ENCODE data around the gene DTYMK.

Gene DTYMK

GRCh38 chr2:241675885-241676284, 10.7 kb downstream of the DTYMK start:
- FAIRE-seq (no peak), DNase-seq (ENCODE audit: insufficient read length, low spot score) (no peak)
- TF ChIP-seq TAF1 (IDR thresholded peaks at IDR 0.05; ENCODE audit: low read depth, low read length) (no peak), PAX5 (IDR thresholded peaks at IDR 0.05; ENCODE audit: insufficient read depth, low read length, severe bottlenecking) (no peak), POLR2A (IDR thresholded peaks at IDR 0.05; ENCODE audit: low read depth, low read length) (no peak), POLR2AphosphoS5 (IDR thresholded peaks at IDR 0.05; ENCODE audit: low read depth, low read length) (no peak), POU2F2 (IDR thresholded peaks at IDR 0.05; ENCODE audit: low read depth, low read length) (no peak), SPI1 (IDR thresholded peaks at IDR 0.05; ENCODE audit: low read depth, low read length) (no peak)

- no peak for DNase-seq (ENCODE audit: insufficient read length, low spot score)
- TF ChIP-seq POLR2A (IDR thresholded peaks at IDR 0.05; ENCODE audit: low read depth, low read length) (no peak), POLR2AphosphoS5 (IDR thresholded peaks at IDR 0.05; ENCODE audit: low read depth, low read length) (no peak), SPI1 (IDR thresholded peaks at IDR 0.05; ENCODE audit: low read depth, low read length) (no peak), TAF1 (IDR thresholded peaks at IDR 0.05; ENCODE audit: low read depth, low read length) (no peak), POU2F2 (IDR thresholded peaks at IDR 0.05; ENCODE audit: low read depth, low read length) (no peak), PAX5 (IDR thresholded peaks at IDR 0.05; ENCODE audit: insufficient read depth, low read length, severe bottlenecking) (no peak)
- FAIRE-seq, result no peak
Measured at GRCh38 chr2:241673797-241674725, 12.6 kb downstream of the DTYMK start.

DNA sequence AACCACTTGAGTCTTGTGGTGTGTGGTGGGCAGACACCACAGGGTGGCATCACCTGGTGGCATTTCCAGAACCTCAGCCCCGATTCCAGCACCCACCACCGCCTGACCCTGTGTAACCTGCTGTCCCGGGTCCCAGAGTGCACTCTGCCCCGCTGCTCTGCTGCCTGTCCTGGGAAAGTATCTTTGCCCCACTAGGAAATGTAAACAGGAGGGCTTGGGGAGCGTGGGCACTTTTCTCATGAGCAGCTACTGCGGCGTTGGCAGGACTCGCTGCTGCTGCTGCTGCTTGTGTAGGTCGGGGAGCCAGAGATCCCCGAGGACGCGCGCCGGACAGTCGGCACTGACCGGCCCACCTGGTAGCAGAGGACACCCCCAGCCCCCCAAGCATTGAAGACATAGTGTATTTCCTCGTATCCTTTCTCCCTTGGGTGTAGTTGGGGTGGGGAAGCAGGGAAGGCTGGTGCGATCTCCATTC, 13.4 kb downstream of the DTYMK start:
- no peak for FAIRE-seq
- TF ChIP-seq TAF1 (IDR thresholded peaks at IDR 0.05; ENCODE audit: low read depth, low read length), result no peak
- no peak for TF ChIP-seq POLR2A (IDR thresholded peaks at IDR 0.05; ENCODE audit: low read depth, low read length)
- TF ChIP-seq SPI1 (IDR thresholded peaks at IDR 0.05; ENCODE audit: low read depth, low read length), result no peak
- no peak for TF ChIP-seq POLR2AphosphoS5 (IDR thresholded peaks at IDR 0.05; ENCODE audit: low read depth, low read length)

DNA sequence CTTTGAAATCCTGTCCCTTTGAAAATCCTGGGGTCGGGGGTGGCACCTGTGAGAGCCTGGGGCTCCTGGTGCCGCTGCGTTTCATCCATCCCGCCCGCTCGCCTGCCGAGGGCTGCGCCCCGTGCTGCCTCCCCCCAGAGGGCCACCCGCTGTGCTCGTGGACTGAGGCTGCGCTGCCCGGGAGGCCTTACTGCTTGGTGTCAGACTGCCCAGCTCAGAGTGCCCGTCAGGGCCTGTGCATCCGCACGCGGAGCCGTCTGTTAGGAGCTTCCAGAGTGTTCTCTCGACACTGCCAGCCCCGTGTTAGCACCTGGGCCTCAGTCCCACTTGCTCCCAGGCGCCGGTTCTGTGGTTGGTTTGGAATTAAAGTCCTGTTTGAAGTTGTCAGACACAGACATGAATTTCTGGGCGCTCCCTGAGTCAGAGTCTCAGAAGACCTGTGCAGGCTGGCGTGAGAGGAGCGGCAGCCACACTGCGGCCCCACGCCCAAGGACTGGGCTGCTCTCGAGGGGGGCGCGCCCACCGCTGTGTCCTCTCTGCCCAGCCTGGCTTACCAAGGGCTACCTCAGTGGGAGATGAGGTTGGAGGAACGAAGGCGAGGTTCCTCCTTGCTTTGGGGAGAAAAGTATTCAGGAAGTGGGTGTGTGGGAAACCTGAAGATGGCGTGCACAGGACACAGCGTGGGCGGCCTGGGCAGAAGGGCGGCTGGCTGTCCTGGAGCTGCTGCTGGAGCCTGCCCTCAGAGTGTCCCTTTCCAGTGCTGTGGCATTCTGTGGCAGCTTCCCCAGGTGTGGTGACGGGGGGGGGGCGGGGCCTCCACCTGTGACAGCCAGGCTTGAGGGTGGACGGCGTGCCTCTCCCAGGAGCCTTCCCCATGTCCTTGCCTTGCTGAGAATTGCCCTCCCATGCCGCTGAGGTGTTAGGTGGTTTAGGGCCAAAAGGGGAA, 14.1 kb downstream of the DTYMK start:
- TF ChIP-seq POLR2AphosphoS5 (IDR thresholded peaks at IDR 0.05; ENCODE audit: low read depth, low read length), result no peak
- no peak for TF ChIP-seq POU2F2 (IDR thresholded peaks at IDR 0.05; ENCODE audit: low read depth, low read length)
- TF ChIP-seq POLR2A (IDR thresholded peaks at IDR 0.05; ENCODE audit: low read depth, low read length), result no peak
- no peak for TF ChIP-seq TAF1 (IDR thresholded peaks at IDR 0.05; ENCODE audit: low read depth, low read length)
- no peak for TF ChIP-seq SPI1 (IDR thresholded peaks at IDR 0.05; ENCODE audit: low read depth, low read length)
- TF ChIP-seq PAX5 (IDR thresholded peaks at IDR 0.05; ENCODE audit: insufficient read depth, low read length, severe bottlenecking), result no peak
- FAIRE-seq, result no peak
- DNase-seq (ENCODE audit: insufficient read length, low spot score), result no peak

More for the DNA sequence above, 13.4 kb downstream of the DTYMK start:
- no peak for DNase-seq (ENCODE audit: insufficient read length, low spot score)

GRCh38 chr2:241671457-241672240, 15.0 kb downstream of the DTYMK start:
- FAIRE-seq, result no peak
- no peak for DNase-seq (ENCODE audit: insufficient read length, low spot score)
- TF ChIP-seq POU2F2 (IDR thresholded peaks at IDR 0.05; ENCODE audit: low read depth, low read length), result no peak
- no peak for TF ChIP-seq SPI1 (IDR thresholded peaks at IDR 0.05; ENCODE audit: low read depth, low read length)
- no peak for TF ChIP-seq PAX5 (IDR thresholded peaks at IDR 0.05; ENCODE audit: insufficient read depth, low read length, severe bottlenecking)
- no peak for TF ChIP-seq POLR2A (IDR thresholded peaks at IDR 0.05; ENCODE audit: low read depth, low read length)
- no peak for TF ChIP-seq POLR2AphosphoS5 (IDR thresholded peaks at IDR 0.05; ENCODE audit: low read depth, low read length)
- no peak for TF ChIP-seq TAF1 (IDR thresholded peaks at IDR 0.05; ENCODE audit: low read depth, low read length)

GRCh38 chr2:241670333-241671110, 16.1 kb downstream of the DTYMK start:
- DNase-seq (ENCODE audit: insufficient read length, low spot score), result no peak
- FAIRE-seq, result no peak
- no peak for TF ChIP-seq POU2F2 (IDR thresholded peaks at IDR 0.05; ENCODE audit: low read depth, low read length)
- no peak for TF ChIP-seq SPI1 (IDR thresholded peaks at IDR 0.05; ENCODE audit: low read depth, low read length)
- no peak for TF ChIP-seq POLR2A (IDR thresholded peaks at IDR 0.05; ENCODE audit: low read depth, low read length)
- TF ChIP-seq POLR2AphosphoS5 (IDR thresholded peaks at IDR 0.05; ENCODE audit: low read depth, low read length), result no peak
- TF ChIP-seq TAF1 (IDR thresholded peaks at IDR 0.05; ENCODE audit: low read depth, low read length), result no peak

DNA sequence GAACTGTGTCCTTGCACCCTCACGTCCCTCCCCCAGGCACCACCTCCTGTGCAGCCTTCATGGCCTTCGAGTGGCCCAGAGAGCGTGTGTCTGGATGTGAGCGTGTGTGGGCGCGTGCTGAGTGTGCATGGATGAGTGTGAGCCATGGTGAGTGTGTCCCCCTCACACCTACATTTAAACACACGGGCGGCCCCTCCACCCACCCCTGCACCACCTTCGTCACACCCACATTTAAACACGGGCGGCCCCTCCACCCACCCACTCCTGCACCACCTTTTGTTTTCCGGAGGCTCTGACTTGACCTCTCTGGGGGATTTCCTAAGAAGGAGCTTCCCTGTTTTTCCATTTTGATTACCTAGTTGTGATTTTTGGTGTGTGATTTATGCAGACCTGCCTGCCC, 17.8 kb downstream of the DTYMK start:
- FAIRE-seq (no peak), DNase-seq (ENCODE audit: insufficient read length, low spot score) (no peak)
- TF ChIP-seq POU2F2 (IDR thresholded peaks at IDR 0.05; ENCODE audit: low read depth, low read length) (no peak), TAF1 (IDR thresholded peaks at IDR 0.05; ENCODE audit: low read depth, low read length) (no peak), POLR2AphosphoS5 (IDR thresholded peaks at IDR 0.05; ENCODE audit: low read depth, low read length) (no peak), SPI1 (IDR thresholded peaks at IDR 0.05; ENCODE audit: low read depth, low read length) (no peak), POLR2A (IDR thresholded peaks at IDR 0.05; ENCODE audit: low read depth, low read length) (no peak), PAX5 (IDR thresholded peaks at IDR 0.05; ENCODE audit: insufficient read depth, low read length, severe bottlenecking) (no peak)

GRCh38 chr2:241668354-241668753, 18.3 kb downstream of the DTYMK start:
- TF ChIP-seq POU2F2 (IDR thresholded peaks at IDR 0.05; ENCODE audit: low read depth, low read length) (no peak), SPI1 (IDR thresholded peaks at IDR 0.05; ENCODE audit: low read depth, low read length) (no peak), POLR2A (IDR thresholded peaks at IDR 0.05; ENCODE audit: low read depth, low read length) (no peak), POLR2AphosphoS5 (IDR thresholded peaks at IDR 0.05; ENCODE audit: low read depth, low read length) (no peak), TAF1 (IDR thresholded peaks at IDR 0.05; ENCODE audit: low read depth, low read length) (no peak), PAX5 (IDR thresholded peaks at IDR 0.05; ENCODE audit: insufficient read depth, low read length, severe bottlenecking) (no peak)
- DNase-seq (ENCODE audit: insufficient read length, low spot score), result no peak
- no peak for FAIRE-seq
